Activated CD8-positive, alpha-beta memory T cell treated with anti-CD3 and anti-CD28 coated beads, Interleukin-2, amount 10 ng/mL, durations not matched to agents 7 days and 5 days (primary cell): Measurements from ENCODE around the gene RNF141. TPM values are rescaled to one million over a fixed set of nuclear protein-coding genes. Genes with fewer than 3 reads are reported as not detected.

Source experiments
- ATAC-seq: fragments of 150-1000 bp; cut with Tn5 transposase; one replicate; pipeline ENCODE4 v1.10.0; 2021; ENCODE audit warnings: moderate library complexity
- CTCF ChIA-PET: fragments of 350-600 bp; sonication (Branson Sonifier 250); formaldehyde crosslinking; loops from one replicate; lab custom pipeline; 2021; ENCODE audit warnings: antibody characterized with exemption; lab: Charles Lee
- DNase-seq: peaks from one replicate; pipeline ENCODE4 v3.0.0-alpha.2; 2020
- H3K27ac Mint-ChIP-seq: one replicate; pipeline ENCODE4 v1.8.0; 2021; ENCODE audit warnings: mild to moderate bottlenecking, mixed read lengths
- H3K27me3 Mint-ChIP-seq: one replicate; pipeline ENCODE4 v1.8.0; 2021; ENCODE audit warnings: mixed read lengths
- H3K36me3 Mint-ChIP-seq: one replicate; pipeline ENCODE4 v1.8.0; 2021; ENCODE audit warnings: mild to moderate bottlenecking, mixed read lengths
- H3K4me1 Mint-ChIP-seq: one replicate; pipeline ENCODE4 v1.8.0; 2021; ENCODE audit warnings: mixed read lengths
- H3K4me3 Mint-ChIP-seq: one replicate; pipeline ENCODE4 v1.8.0; 2021; ENCODE audit warnings: mild to moderate bottlenecking, moderate library complexity, mixed read lengths
- H3K9me3 Mint-ChIP-seq: one replicate; pipeline ENCODE4 v1.8.0; 2022; ENCODE audit warnings: low read depth, mixed read lengths
- total RNA-seq, 2 experiments: library from RNA; stranded (reverse); gene quantifications; one replicate each; pipeline ENCODE4 v1.2.3, GENCODE V29; 2021

RNF141 gene
- total RNA-seq, 2 experiments from 2014 or later: 9.4 to 10.1 TPM

DNA sequence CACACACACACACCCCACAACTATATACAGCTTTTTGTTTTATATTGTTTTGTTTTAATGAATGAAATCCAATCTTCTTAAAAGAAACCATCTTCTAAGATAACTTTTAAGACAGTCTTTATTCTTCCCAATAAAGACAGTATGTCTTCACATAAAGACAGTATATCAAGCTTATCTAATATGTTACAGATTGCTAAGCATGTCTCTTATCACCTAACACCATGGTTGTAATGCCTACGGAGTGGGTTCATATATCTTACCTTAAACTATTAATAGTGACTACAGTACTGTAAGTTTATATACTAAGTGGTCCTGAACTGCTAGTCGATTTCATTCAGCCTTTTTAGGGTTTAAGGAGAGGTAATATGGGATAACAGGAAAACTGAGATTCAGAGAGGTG is 8.5 kb downstream of the RNF141 start:
- CTCF ChIA-PET: interaction anchor here (1.9 to 3.0 kb wide), 2 partner anchors 9 to 73 kb away, joined by 4 to 26 read pairs; partner anchors contain the start of gene RNF141
- H3K9me3 Mint-ChIP-seq: no peaks in the 10 kb centered on the region
- ATAC-seq (no peak), DNase-seq (no peak)
- H3K27ac Mint-ChIP-seq: no peak overlapping the region
- H3K4me3 Mint-ChIP-seq: no peak overlapping the region
- H3K4me1 Mint-ChIP-seq: peaks cover 10% of the 10 kb centered on the region
- peaks cover 2% of the 10 kb centered on the region for H3K36me3 Mint-ChIP-seq
- H3K27me3 Mint-ChIP-seq: no peaks in the 10 kb centered on the region

DNA sequence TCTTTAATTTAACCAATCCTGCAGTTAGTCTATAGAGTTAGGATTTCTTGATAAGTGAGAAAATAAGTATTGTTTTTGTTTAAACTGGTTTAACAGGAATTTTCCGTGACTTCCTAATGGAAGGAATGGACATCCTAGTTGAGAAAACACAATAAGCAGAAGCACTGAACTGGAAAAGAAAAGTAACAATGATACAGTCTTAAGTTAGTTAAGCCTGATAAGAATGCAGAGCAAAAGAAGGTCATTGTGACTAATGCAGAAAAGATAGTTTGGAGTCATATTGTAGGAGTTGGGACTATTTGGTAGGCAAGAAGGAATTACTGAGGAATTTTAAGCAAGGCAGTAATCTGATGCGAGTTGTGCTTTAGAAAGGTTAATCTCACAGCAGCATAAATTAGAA is 11.7 kb downstream of the RNF141 start:
- Mint-ChIP-seq H3K27me3 (no peaks in the 10 kb centered on the region), H3K27ac (no peak overlapping the region)
- CTCF ChIA-PET: interaction anchor here (0.8 to 1.5 kb wide), 2 partner anchors 9 to 12 kb away, joined by 3 to 8 read pairs; partner anchors contain the start of gene RNF141

DNA sequence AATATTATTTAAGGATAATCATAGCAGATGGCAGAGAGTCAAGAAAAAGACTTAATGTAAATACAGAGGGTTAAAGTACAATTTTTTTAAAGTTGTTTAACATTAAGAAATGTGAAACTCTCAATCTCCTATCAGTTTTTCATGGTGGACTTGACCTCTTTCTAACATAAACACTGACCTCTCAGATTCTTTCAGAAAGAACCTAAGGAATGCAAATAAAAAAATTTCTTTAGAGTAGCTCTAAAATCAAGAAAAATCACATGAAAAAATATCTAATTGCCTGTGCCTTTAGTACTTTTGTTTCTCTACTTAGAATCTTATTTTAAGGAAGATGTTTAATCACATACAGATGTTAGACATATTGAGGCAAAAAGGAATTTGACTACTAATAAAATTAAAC is 12.9 kb downstream of the RNF141 start:
- peaks cover 12% of the 10 kb centered on the region for H3K36me3 Mint-ChIP-seq
- DNase-seq (no peak), ATAC-seq (no peak)
- no peaks in the 10 kb centered on the region for H3K9me3 Mint-ChIP-seq
- no peak overlapping the region for H3K4me3 Mint-ChIP-seq
- H3K27ac Mint-ChIP-seq: no peak overlapping the region
- CTCF ChIA-PET: interaction anchor here (0.7 to 1.5 kb wide), 3 partner anchors 13 to 208 kb away, joined by 3 to 8 read pairs (median 3); partner anchors contain the start of gene RNF141
- H3K27me3 Mint-ChIP-seq: no peaks in the 10 kb centered on the region
- peaks cover 14% of the 10 kb centered on the region for H3K4me1 Mint-ChIP-seq

More for the DNA sequence above, 11.7 kb downstream of the RNF141 start:
- Mint-ChIP-seq H3K9me3 (no peaks in the 10 kb centered on the region), H3K36me3 (peaks cover 10% of the 10 kb centered on the region), H3K4me3 (no peak overlapping the region), H3K4me1 (peaks cover 14% of the 10 kb centered on the region)
- ATAC-seq (no peak), DNase-seq (no peak)

DNA sequence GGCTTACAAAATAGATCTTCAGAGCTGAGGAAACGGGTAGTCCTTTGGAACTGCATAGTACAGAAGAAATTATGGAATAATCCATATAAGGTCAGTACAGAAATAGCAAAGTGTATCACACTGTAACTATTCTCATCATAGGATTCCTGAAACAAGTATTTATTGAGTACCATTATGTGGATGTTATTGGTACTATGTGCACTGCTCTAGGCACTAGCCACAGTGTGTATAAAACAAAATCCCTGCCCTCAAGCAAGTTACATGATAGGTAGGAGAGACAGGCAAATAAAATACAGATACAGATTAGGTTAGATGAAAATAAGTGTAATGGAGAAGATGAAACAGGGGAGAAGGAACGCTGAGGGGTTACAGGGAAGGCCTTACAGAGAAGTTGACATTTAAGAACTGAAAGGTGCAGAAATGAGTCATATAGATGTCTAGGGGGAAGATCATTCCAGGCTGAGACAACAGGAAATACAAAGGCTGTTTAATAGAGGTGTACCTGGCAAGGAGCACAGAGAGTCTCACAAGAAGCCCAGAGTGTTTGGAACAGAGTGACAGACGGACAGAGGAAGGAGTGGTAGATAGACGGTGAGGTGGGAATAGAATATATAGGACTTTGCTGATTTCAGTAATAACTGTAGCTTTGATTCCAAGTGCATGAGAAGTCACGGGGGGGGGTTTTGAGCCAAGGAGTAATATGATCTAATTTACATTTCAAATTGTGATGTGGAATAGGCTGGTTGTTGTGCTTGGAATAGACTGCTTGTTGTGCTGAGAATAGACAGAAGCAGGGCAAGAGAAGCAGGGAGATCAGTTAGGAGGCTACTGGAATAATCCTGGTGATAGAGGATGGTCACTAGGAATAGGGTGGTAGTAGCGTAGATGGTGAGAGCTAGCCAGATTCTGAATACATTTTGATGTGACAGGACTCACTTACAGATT is 13.7 kb downstream of the RNF141 start:
- no peak overlapping the region for H3K27ac Mint-ChIP-seq
- H3K27me3 Mint-ChIP-seq: no peaks in the 10 kb centered on the region
- ATAC-seq (peak; percentile 61), DNase-seq (no peak)
- no peaks in the 10 kb centered on the region for H3K9me3 Mint-ChIP-seq
- peaks cover 14% of the 10 kb centered on the region for H3K4me1 Mint-ChIP-seq
- peaks cover 12% of the 10 kb centered on the region for H3K36me3 Mint-ChIP-seq
- CTCF ChIA-PET: interaction anchor here (0.7 to 1.5 kb wide), 2 partner anchors 14 to 209 kb away, joined by 3 to 8 read pairs; partner anchors contain the start of gene RNF141
- no peak overlapping the region for H3K4me3 Mint-ChIP-seq

DNA sequence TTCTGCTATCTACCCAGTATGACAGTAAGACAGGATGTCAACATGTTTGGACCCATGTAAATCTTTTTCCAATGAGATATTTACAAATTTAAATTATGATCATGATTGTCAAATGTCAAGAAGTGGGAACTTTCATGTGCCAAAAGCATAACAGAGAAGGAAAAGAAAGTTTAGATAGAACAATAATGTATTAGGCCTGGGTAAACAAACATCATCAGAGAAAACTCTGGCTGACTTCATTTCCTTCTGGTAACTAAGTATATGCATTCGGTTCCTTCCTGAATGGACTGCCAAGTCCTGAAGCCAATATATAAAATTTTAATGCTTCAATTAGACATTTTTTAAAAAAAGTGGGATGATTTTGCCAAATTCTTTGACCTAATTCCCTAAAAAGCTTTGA is 16.5 kb downstream of the RNF141 start:
- no peak for DNase-seq
- no peak overlapping the region for H3K4me3 Mint-ChIP-seq
- H3K9me3 Mint-ChIP-seq: no peaks in the 10 kb centered on the region
- H3K27me3 Mint-ChIP-seq: no peaks in the 10 kb centered on the region
- ATAC-seq: no peak
- peaks cover 14% of the 10 kb centered on the region for H3K36me3 Mint-ChIP-seq
- no peak overlapping the region for H3K27ac Mint-ChIP-seq
- H3K4me1 Mint-ChIP-seq: peaks cover 14% of the 10 kb centered on the region
- CTCF ChIA-PET: no interaction called here

DNA sequence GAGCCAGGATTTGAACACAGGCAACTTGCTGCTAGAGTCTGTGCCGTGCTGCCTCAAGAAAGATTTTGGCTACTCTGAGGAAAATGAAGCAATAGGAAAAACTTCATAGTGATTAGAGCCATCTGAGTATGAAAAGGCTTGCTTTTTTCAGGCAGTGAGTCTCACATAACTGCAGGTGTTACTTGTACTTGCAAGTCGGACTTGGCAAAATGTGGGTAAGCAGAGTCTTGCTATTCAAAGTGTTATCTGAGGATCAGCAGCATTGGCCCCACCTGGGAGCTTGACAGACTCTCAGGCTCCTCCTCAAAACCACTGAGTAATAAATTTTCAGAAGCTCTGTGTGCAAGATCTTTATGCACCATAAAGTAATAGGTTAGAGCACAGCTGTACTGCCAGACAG is 18.1 kb downstream of the RNF141 start:
- peaks cover 12% of the 10 kb centered on the region for H3K36me3 Mint-ChIP-seq
- H3K4me3 Mint-ChIP-seq: no peak overlapping the region
- no peak overlapping the region for H3K27ac Mint-ChIP-seq
- CTCF ChIA-PET: interaction anchor here (0.6 to 1.6 kb wide), 2 partner anchors 18 to 1074 kb away, joined by 5 to 6 read pairs; partner anchors contain the start of gene RNF141
- H3K27me3 Mint-ChIP-seq: no peaks in the 10 kb centered on the region
- H3K4me1 Mint-ChIP-seq: peaks cover 14% of the 10 kb centered on the region
- no peak for ATAC-seq
- DNase-seq: no peak
- H3K9me3 Mint-ChIP-seq: no peaks in the 10 kb centered on the region

DNA sequence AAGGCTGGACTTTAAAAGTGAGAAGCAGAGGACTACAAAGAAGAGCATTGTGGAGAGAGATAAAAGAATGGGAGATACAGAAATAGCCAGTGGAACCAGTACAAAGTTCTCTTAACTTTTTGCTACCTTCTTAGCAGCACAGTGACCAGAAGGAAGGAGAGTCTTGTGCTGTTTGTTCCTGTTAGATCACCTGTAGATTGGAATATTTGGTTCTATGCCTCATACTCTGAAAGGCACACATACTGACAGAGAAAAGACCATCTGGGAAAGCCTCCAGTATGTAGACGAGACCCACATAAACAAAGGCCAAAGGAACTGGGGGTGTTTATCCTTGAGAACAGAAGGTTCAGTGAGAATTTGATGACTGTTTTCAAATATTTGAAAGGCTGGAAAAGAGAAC is 18.7 kb downstream of the RNF141 start:
- no peaks in the 10 kb centered on the region for H3K9me3 Mint-ChIP-seq
- DNase-seq: no peak
- H3K4me3 Mint-ChIP-seq: no peak overlapping the region
- H3K27ac Mint-ChIP-seq: no peak overlapping the region
- H3K27me3 Mint-ChIP-seq: no peaks in the 10 kb centered on the region
- ATAC-seq: no peak
- CTCF ChIA-PET: interaction anchor here (1.9 kb wide), 1 partner anchor 19 kb away, joined by 16 read pairs; the partner anchor contains the start of gene RNF141
- H3K4me1 Mint-ChIP-seq: peaks cover 9% of the 10 kb centered on the region
- peaks cover 11% of the 10 kb centered on the region for H3K36me3 Mint-ChIP-seq

DNA sequence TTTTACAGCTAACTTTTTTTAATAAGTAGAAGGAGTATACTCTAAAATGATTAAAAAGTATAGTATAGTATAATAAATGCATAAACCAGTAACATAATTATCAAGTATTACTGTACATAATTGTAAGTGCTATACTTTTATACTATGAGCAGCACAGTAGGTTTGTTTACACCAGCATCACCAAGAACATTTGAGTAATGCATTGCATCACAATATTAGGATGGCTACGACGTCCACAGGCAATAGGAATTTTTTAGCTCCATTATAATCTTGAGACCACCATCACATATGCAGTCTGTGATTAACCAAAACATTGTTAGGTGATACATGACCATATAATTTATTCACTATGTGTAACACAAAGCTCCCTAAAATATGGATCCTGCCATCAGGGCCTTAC is 20.4 kb downstream of the RNF141 start:
- Mint-ChIP-seq H3K27me3 (no peaks in the 10 kb centered on the region), H3K36me3 (peaks cover 9% of the 10 kb centered on the region), H3K4me3 (no peak overlapping the region), H3K27ac (no peak overlapping the region), H3K9me3 (no peaks in the 10 kb centered on the region), H3K4me1 (no peaks in the 10 kb centered on the region)
- no peak for ATAC-seq
- CTCF ChIA-PET: interaction anchor here (0.6 to 1.9 kb wide), 3 partner anchors 8 to 112 kb away, joined by 3 to 16 read pairs (median 3); partner anchors contain the start of gene RNF141
- DNase-seq: no peak

DNA sequence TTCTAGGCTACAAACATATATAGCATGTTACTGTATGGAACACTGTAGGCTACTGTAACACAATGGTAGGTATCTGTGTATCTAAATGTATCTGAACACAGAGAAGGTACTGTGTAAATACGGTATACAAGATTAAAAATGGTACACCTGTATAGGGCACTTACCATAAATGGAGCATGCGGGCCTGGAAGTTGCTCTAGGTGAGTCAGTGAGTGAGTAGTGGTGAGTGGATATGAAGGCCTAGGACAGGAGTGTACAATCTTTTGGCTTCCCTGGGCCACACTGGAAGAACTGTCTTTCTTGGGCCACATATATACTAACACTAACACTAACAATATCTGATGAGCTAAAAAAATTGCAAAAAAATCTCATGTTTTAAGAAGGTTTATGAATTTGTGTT is 21.4 kb downstream of the RNF141 start:
- no peak for DNase-seq
- CTCF ChIA-PET: interaction anchor here (0.9 kb wide), 1 partner anchor 9 kb away, joined by 3 read pairs; no protein-coding TSS in a partner anchor
- H3K27ac Mint-ChIP-seq: no peak overlapping the region
- no peak overlapping the region for H3K4me3 Mint-ChIP-seq
- H3K4me1 Mint-ChIP-seq: no peaks in the 10 kb centered on the region
- no peaks in the 10 kb centered on the region for H3K27me3 Mint-ChIP-seq
- H3K36me3 Mint-ChIP-seq: peaks cover 7% of the 10 kb centered on the region
- ATAC-seq: no peak
- no peaks in the 10 kb centered on the region for H3K9me3 Mint-ChIP-seq

DNA sequence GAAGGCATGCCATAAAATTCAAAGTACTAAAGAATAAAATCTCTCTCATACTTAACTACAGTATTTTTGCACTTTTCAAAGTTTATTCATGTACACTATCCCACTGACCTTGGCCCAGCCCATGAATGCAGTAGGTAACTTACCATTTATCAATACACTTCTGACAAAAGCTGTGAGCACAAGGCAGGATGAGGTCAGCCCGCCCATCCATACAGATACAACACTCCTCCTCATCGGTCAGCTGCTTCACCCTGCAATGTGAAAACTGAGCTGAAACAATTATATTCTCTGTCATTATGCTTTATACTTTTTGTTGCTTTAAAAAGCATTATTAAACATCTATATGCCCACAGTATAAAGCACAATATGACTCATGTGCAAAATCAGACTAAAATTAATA is 22.1 kb downstream of the RNF141 start:
- no peak overlapping the region for H3K27ac Mint-ChIP-seq
- H3K9me3 Mint-ChIP-seq: no peaks in the 10 kb centered on the region
- H3K36me3 Mint-ChIP-seq: peaks cover 7% of the 10 kb centered on the region
- no peak overlapping the region for H3K4me3 Mint-ChIP-seq
- no peaks in the 10 kb centered on the region for H3K27me3 Mint-ChIP-seq
- H3K4me1 Mint-ChIP-seq: no peaks in the 10 kb centered on the region
- no peak for DNase-seq
- CTCF ChIA-PET: no interaction called here
- ATAC-seq: no peak

DNA sequence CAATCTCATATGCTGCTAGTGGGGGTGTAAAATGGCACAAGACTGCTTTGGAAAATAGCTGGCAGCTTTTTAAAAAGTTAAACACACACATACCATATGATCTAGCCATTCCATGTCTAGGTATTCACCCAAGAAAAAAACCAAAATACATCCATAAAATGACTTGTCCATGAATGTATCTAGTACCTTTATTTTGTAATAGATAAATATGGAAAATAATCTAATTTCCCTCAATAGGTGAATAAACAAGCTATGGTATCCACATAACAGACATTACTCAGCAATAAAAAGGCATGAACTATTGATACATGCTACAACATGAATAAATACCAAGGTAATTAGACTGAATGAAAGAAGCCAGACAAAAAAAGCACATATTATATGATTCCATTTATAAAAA is 22.9 kb downstream of the RNF141 start:
- Mint-ChIP-seq H3K4me3 (no peak overlapping the region), H3K9me3 (no peaks in the 10 kb centered on the region), H3K27me3 (no peaks in the 10 kb centered on the region), H3K27ac (no peak overlapping the region), H3K36me3 (peaks cover 5% of the 10 kb centered on the region), H3K4me1 (peaks cover 1% of the 10 kb centered on the region)
- ATAC-seq (no peak), DNase-seq (no peak)
- CTCF ChIA-PET: interaction anchor here (1.8 kb wide), 1 partner anchor 23 kb away, joined by 7 read pairs; the partner anchor contains the start of gene RNF141

DNA sequence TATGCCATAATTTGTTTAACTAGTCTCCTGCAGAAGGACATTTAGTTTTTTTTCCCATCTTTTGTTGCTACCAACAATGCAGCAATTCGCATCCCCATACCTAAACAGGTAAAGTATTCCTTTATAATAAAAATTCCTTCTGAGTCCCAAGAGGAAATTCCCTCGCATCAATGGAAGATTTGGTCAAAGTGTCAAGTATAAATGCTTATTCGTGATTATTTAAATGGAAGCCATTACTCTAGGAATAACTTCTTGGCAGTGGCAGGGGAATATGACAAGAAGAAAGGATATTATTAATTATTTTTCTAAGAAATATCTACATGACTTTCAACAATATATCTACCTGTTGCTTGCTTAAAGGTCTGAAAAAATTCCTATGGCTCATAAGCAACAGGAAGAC is 25.6 kb downstream of the RNF141 start:
- Mint-ChIP-seq H3K4me1 (peaks cover 9% of the 10 kb centered on the region), H3K27ac (no peak overlapping the region), H3K27me3 (no peaks in the 10 kb centered on the region), H3K9me3 (no peaks in the 10 kb centered on the region), H3K4me3 (no peak overlapping the region), H3K36me3 (peaks cover 2% of the 10 kb centered on the region)
- no peak for ATAC-seq
- DNase-seq: no peak
- CTCF ChIA-PET: interaction anchor here (1.6 kb wide), 1 partner anchor 139 kb away, joined by 6 read pairs; no protein-coding TSS in a partner anchor

DNA sequence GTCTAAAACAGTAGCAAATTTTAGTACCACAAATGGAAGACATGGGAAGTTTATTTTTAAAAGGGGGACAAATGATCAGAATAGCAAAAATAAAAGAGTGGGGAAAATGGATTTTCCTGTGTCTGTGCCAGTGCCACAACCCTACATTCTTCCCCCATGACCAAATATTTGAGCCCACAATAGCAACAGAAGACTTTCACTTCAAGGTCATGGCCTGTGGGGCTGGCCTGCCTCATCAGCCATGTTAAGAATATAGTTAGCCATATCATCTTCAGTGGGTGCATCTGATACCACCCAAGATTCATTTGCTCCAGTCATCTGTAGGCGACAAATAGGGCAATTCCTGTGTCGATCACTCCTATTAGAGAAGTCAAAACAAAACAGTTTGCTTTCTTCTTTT is 26.3 kb downstream of the RNF141 start:
- no peak overlapping the region for H3K27ac Mint-ChIP-seq
- H3K27me3 Mint-ChIP-seq: no peaks in the 10 kb centered on the region
- no peaks in the 10 kb centered on the region for H3K9me3 Mint-ChIP-seq
- peaks cover 2% of the 10 kb centered on the region for H3K36me3 Mint-ChIP-seq
- ATAC-seq: no peak
- H3K4me3 Mint-ChIP-seq: no peak overlapping the region
- no peak for DNase-seq
- CTCF ChIA-PET: interaction anchor here (1.0 to 1.6 kb wide), 2 partner anchors 109 to 140 kb away, joined by 4 to 6 read pairs; no protein-coding TSS in a partner anchor
- H3K4me1 Mint-ChIP-seq: peaks cover 9% of the 10 kb centered on the region
